H7 (cell line): Measurements from ENCODE around the gene FOXO6. TPM values are rescaled to one million over a fixed set of nuclear protein-coding genes. Genes with fewer than 3 reads are reported as not detected.

Experiments used
- DNase-seq: peaks from one replicate; pipeline ENCODE4 v3.0.0; 2012
- H3K27me3 ChIP-seq: 2 replicates; pipeline ENCODE4 v1.6.0; 2011; ENCODE audit warnings: mild to moderate bottlenecking, low read length; ENCODE audit not compliant: control insufficient read depth, insufficient read depth
- H3K36me3 ChIP-seq: replicated peaks from 2 replicates; pipeline ENCODE4 v1.5.1; 2011; ENCODE audit warnings: low read length; ENCODE audit not compliant: control insufficient read depth, insufficient read depth
- H3K4me3 ChIP-seq: 2 replicates; pipeline ENCODE4 v1.5.1; 2011; ENCODE audit warnings: low read depth, mild to moderate bottlenecking, control low read depth, low read length, moderate library complexity; ENCODE audit not compliant: insufficient read depth
- total RNA-seq: library from RNA; depleted of rRNA; stranded (reverse); fragments of >200 nt; shearing (Covaris generic); gene quantifications from 2 replicates; pipeline ENCODE4 v1.2.3, GENCODE V29; 2014

FOXO6 gene
- total RNA-seq, 1 experiment from 2014 or later = 0.97 TPM

GRCh38 chr1:41399145-41399795 lies 38.0 kb downstream of the FOXO6 start:
- peaks cover 9% of the 10 kb centered on the region; the same call in 1 of the 2 replicates for H3K27me3 ChIP-seq
- DNase-seq = peak; percentile 81
- H3K36me3 ChIP-seq = no peaks in the 10 kb centered on the region
- H3K4me3 ChIP-seq = no peak overlapping the region

GRCh38 chr1:41400225-41400624 lies 39.0 kb downstream of the FOXO6 start:
- peaks cover 9% of the 10 kb centered on the region; the same call in 1 of the 2 replicates for H3K27me3 ChIP-seq
- H3K36me3 ChIP-seq = no peaks in the 10 kb centered on the region
- H3K4me3 ChIP-seq = no peak overlapping the region
- no peak for DNase-seq

DNA sequence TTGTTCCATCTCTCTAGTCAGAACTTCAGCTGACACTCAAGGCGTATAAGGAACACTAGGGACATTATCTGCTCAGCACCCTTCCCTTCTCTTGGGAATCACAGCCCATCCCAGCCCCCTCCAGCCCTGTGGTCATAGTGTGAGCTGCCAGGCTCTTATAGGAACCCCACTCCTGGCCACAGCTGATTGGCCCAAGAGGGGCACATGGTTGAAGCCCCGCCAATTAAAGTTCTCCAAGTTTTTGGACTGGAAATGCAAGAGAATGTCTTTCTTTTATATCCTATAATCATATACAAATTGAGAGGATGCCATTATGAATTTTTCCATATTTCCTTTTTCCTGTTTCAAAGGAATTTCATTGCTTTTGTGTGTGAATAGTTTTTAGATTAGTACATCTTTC lies 40.7 kb downstream of the FOXO6 start:
- Histone ChIP-seq H3K27me3 (peaks cover 7% of the 10 kb centered on the region; the same call in 1 of the 2 replicates), H3K36me3 (no peaks in the 10 kb centered on the region), H3K4me3 (no peak overlapping the region)
- no peak for DNase-seq

DNA sequence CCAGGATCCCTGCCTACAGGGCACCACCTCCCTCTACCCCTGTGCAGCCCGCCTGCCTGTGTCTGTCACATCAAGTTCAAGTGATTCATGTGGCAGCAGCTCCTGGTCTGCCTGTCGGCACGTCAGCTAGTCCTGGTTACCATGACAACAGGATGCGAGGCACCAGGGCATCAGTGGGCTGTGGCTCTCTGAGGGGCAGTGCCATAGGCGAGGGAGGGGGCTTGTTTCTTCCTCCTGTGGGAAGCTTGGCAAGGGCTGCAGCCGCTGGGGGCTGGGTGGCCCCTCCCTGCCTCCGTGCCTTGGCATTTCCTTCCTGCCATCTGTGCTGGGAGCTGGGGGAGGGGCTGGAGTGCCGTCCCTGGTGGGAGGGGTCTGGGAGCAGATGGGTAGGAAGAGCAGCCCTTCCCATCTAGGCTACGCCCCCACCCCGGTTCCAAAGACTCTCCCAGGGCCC lies 43.1 kb downstream of the FOXO6 start:
- DNase-seq = peak; percentile 88
- Histone ChIP-seq H3K4me3 (peak overlapping the region; percentile 5; the same call in 1 of the 2 replicates), H3K36me3 (no peaks in the 10 kb centered on the region), H3K27me3 (peaks cover 11% of the 10 kb centered on the region; the same call in 1 of the 2 replicates)

- Histone ChIP-seq H3K4me3 (no peak overlapping the region), H3K27me3 (peaks cover 10% of the 10 kb centered on the region; the same call in 1 of the 2 replicates), H3K36me3 (no peaks in the 10 kb centered on the region)
- DNase-seq = peak; percentile 72
Observed at GRCh38 chr1:41407664-41408252, 46.5 kb downstream of the FOXO6 start.

DNA sequence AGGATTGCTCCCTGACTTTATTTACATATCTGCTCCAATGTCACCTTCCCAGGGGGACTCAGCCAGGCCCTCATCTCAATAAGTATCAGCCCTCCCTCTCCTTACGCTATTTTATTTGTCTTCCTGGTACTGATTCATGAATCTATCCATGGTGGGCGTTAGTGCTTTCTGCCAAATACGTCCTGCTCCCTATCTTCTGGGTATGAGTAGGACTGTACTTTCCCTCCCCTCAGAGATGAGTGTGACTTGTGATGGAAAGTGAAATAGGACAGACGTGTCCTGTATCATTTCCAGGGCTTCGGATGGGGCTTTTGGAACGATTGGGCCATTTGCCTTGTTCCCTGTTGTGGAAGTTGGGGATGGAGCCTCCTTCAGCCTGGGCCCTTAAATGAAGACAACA lies 47.5 kb downstream of the FOXO6 start:
- H3K4me3 ChIP-seq = no peak overlapping the region
- no peak for DNase-seq
- no peaks in the 10 kb centered on the region for H3K36me3 ChIP-seq
- H3K27me3 ChIP-seq = peaks cover 10% of the 10 kb centered on the region; the same call in 1 of the 2 replicates

GRCh38 chr1:41409825-41410224 lies 48.6 kb downstream of the FOXO6 start:
- DNase-seq = no peak
- H3K36me3 ChIP-seq = no peaks in the 10 kb centered on the region
- H3K4me3 ChIP-seq = no peak overlapping the region
- H3K27me3 ChIP-seq = peaks cover 5% of the 10 kb centered on the region; the same call in 1 of the 2 replicates

DNA sequence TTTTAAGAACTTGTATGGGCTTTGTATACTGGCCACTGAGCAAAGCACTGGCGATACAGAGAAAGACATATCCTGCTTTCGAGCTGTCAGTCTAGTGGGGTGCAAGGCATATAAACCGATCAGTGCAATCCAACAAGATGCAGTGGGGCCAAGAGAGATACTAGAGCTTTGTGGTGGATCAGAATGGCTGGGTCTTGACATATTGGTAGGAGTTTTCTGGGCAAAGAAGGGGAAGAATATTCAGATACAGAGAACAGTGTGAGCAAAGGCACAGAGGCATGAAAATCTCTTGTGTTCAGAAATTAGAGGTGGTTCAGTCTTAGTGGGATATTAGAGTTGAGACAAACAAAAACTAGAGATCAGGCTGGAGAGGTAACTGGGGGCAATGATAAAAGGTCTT lies 49.2 kb downstream of the FOXO6 start:
- no peaks in the 10 kb centered on the region for H3K36me3 ChIP-seq
- no peak overlapping the region for H3K4me3 ChIP-seq
- H3K27me3 ChIP-seq = peaks cover 5% of the 10 kb centered on the region; the same call in 1 of the 2 replicates
- DNase-seq = no peak

GRCh38 chr1:41411229-41411628 lies 50.0 kb downstream of the FOXO6 start:
- H3K36me3 ChIP-seq = no peaks in the 10 kb centered on the region
- H3K4me3 ChIP-seq = no peak overlapping the region
- peaks cover 5% of the 10 kb centered on the region; the same call in 1 of the 2 replicates for H3K27me3 ChIP-seq
- DNase-seq = no peak

DNA sequence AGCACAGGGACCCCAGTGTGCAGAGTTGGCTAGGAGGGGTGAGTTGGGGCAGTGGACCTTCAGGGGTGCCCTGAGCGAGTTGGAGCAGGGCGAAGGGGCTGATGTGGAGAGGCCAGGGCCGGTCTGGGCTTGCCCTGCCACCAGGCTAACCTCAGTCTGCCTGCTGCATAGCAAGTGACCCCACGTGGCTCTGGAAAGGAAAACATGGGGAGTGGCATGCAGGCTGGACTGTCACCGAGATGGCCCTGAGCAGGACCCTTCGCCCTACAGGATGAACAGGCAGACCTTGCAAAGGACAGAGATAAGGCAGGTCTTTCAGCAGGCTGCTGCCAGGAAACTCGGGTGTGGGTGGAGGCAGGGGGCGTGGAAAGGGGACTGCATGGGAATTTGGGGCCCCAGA lies 51.5 kb downstream of the FOXO6 start:
- Histone ChIP-seq H3K4me3 (no peak overlapping the region), H3K36me3 (no peaks in the 10 kb centered on the region), H3K27me3 (peaks cover 3% of the 10 kb centered on the region; the same call in 1 of the 2 replicates)
- no peak for DNase-seq

- no peaks in the 10 kb centered on the region for H3K36me3 ChIP-seq
- H3K4me3 ChIP-seq = no peak overlapping the region
- peaks cover 1% of the 10 kb centered on the region; the same call in 1 of the 2 replicates for H3K27me3 ChIP-seq
- no peak for DNase-seq
Observed at GRCh38 chr1:41413748-41414281, 52.6 kb downstream of the FOXO6 start.

- DNase-seq = no peak
- Histone ChIP-seq H3K4me3 (no peak overlapping the region), H3K27me3 (peaks cover 1% of the 10 kb centered on the region; the same call in 1 of the 2 replicates), H3K36me3 (no peaks in the 10 kb centered on the region)
Observed at GRCh38 chr1:41414296-41414695, 53.1 kb downstream of the FOXO6 start.

GRCh38 chr1:41414716-41415306 lies 53.6 kb downstream of the FOXO6 start:
- no peak for DNase-seq
- no peaks in the 10 kb centered on the region for H3K36me3 ChIP-seq
- no peak overlapping the region for H3K4me3 ChIP-seq
- H3K27me3 ChIP-seq = peaks cover 1% of the 10 kb centered on the region; the same call in 1 of the 2 replicates

- no peak overlapping the region for H3K4me3 ChIP-seq
- no peaks in the 10 kb centered on the region for H3K36me3 ChIP-seq
- DNase-seq = no peak
- H3K27me3 ChIP-seq = 0 out of 2 replicates have a peak, but pooled peaks cover 1% of the 10 kb centered on the region
Observed at GRCh38 chr1:41416081-41416480, 54.8 kb downstream of the FOXO6 start.
